Gastroesophageal sphincter (tissue), 4 donors: ENCODE measurements around the gene ZBTB7A. TPM values are rescaled to one million over a fixed set of nuclear protein-coding genes. Genes with fewer than 3 reads are reported as not detected.

ENCODE experiments used
- ATAC-seq: fragments of 150-250 bp; one replicate; pipeline ENCODE4 v1.9.1; 2016; ENCODE audit warnings: mild to moderate bottlenecking, moderate library complexity
- H3K27ac ChIP-seq, 4 donors: fragments of 200-600 bp; sonication (generic) in 3 of 4; 1 replicate in 3 of 4; 2 replicates in 1 of 4; pipeline ENCODE4 v1.5.1; 2016 to 2019
- H3K27me3 ChIP-seq: fragments of 200-600 bp; sonication (generic); one replicate; pipeline ENCODE4 v1.5.1; 2019
- H3K36me3 ChIP-seq, 2 donors: fragments of 200-600 bp; sonication (generic); one replicate each; pipeline ENCODE4 v1.5.1; 2019; ENCODE audit warnings: control low read depth in 1 of 2
- H3K4me1 ChIP-seq, 3 donors: fragments of 200-600 bp; sonication (generic); 1 replicate in 2 of 3; 2 replicates in 1 of 3; pipeline ENCODE4 v1.5.1; 2016 to 2019; ENCODE audit warnings: control low read depth in 2 of 3
- H3K4me3 ChIP-seq, 2 donors: fragments of 200-600 bp; sonication (generic); one replicate each; pipeline ENCODE4 v1.5.1; 2019; ENCODE audit warnings: mild to moderate bottlenecking in 1 of 2, moderate library complexity in 1 of 2
- H3K9me3 ChIP-seq, 3 donors: fragments of 200-600 bp; sonication (generic); one replicate each; pipeline ENCODE4 v1.5.1; 2017 to 2019; ENCODE audit warnings: control low read depth in 2 of 3
- CTCF ChIP-seq, 4 experiments: fragments of 200-600 bp in 2 of 4; fragments of 450-650 bp in 2 of 4; sonication (generic) in 1 of 4; IDR thresholded peaks; one replicate each; pipeline ENCODE4 v1.5.1; 2017 to 2019; ENCODE audit warnings: antibody characterized with exemption in 4 of 4, mild to moderate bottlenecking in 2 of 4, moderate library complexity in 2 of 4
- EP300 ChIP-seq: sonication (generic); formaldehyde crosslinking; IDR thresholded peaks from one replicate; pipeline ENCODE4 v1.6.1; 2017; ENCODE audit warnings: antibody characterized with exemption, mild to moderate bottlenecking
- POLR2A ChIP-seq, 2 donors: fragments of 450-650 bp; IDR thresholded peaks; one replicate each; pipeline ENCODE4 v1.6.1; 2017; ENCODE audit warnings: antibody characterized with exemption in 2 of 2, mild to moderate bottlenecking in 2 of 2, moderate library complexity in 1 of 2
- POLR2AphosphoS5 ChIP-seq: sonication (generic); formaldehyde crosslinking; IDR thresholded peaks from one replicate; pipeline ENCODE4 v1.6.1; 2017; ENCODE audit warnings: antibody characterized with exemption
- WGBS, 2 donors: methylation state at CpG; one replicate each; pipeline ENCODE4 v1.1.5; 2018; ENCODE audit warnings: low coverage in 1 of 2; 5-methylcytosine and 5-hydroxymethylcytosine counted together
- total RNA-seq, 4 donors: library from RNA; depleted of rRNA; stranded (reverse); fragments of >200 nt; gene quantifications; one replicate each; pipeline ENCODE4 v1.1.0, GENCODE V29; 2016

Gene ZBTB7A
- total RNA-seq, 4 donors from 2014 or later: 65.6 to 122 (median 82.4) TPM

- H3K4me3 ChIP-seq: no peak overlapping the region
- no peak for TF ChIP-seq POLR2AphosphoS5
- TF ChIP-seq CTCF (IDR thresholded peaks at IDR 0.05): no peak
- no peak for TF ChIP-seq POLR2A (IDR thresholded peaks at IDR 0.05)
- TF ChIP-seq EP300: no peak
- no peaks in the 10 kb centered on the region for H3K27me3 ChIP-seq
- ATAC-seq: no peak
- peaks cover under 1 to 87% (median 44%) of the 10 kb centered on the region in 3 donors for H3K4me1 ChIP-seq
- 92 to 98% methylated on average over 16 to 27 of the region's 91 CpGs for whole genome bisulfite sequencing, 2 donors
- H3K36me3 ChIP-seq: peaks cover 0 to 62% of the 10 kb centered on the region in 2 donors
- no peak overlapping the region for H3K27ac ChIP-seq
- H3K9me3 ChIP-seq: no peaks in the 10 kb centered on the region
These were observed 12.1 kb downstream of the ZBTB7A start for GRCh38 chr19:4054441-4055208.

GRCh38 chr19:4053423-4054324 lies 13.0 kb downstream of the ZBTB7A start:
- peak overlapping the region in 1 of 2 donors; percentile 15 for H3K4me3 ChIP-seq
- TF ChIP-seq EP300 (no peak), CTCF (IDR thresholded peaks at IDR 0.05) (no peak), POLR2AphosphoS5 (no peak), POLR2A (IDR thresholded peaks at IDR 0.05) (no peak)
- no peaks in the 10 kb centered on the region for H3K27me3 ChIP-seq
- H3K27ac ChIP-seq: peak overlapping the region in 1 of 4 donors; percentile 78
- H3K4me1 ChIP-seq: peaks cover 0 to 87% (median 39%) of the 10 kb centered on the region in 3 donors
- 75 to 81% methylated on average over 18 to 35 of the region's 82 CpGs for WGBS, 2 donors
- no peak for ATAC-seq
- peaks cover 0 to 68% of the 10 kb centered on the region in 2 donors for H3K36me3 ChIP-seq
- no peaks in the 10 kb centered on the region for H3K9me3 ChIP-seq

GRCh38 chr19:4052993-4053422 lies 13.7 kb downstream of the ZBTB7A start:
- Histone ChIP-seq H3K4me3 (peak overlapping the region in 1 of 2 donors; percentile 15), H3K36me3 (peaks cover 0 to 75% of the 10 kb centered on the region in 2 donors), H3K27me3 (no peaks in the 10 kb centered on the region), H3K27ac (peak overlapping the region in 3 of 4 donors; percentile 72 to 78 (median 75)), H3K4me1 (peaks cover 0 to 87% (median 35%) of the 10 kb centered on the region in 3 donors), H3K9me3 (no peaks in the 10 kb centered on the region)
- TF ChIP-seq POLR2AphosphoS5 (no peak), POLR2A (IDR thresholded peaks at IDR 0.05) (no peak), CTCF (IDR thresholded peaks at IDR 0.05) (no peak), EP300 (no peak)
- 28 to 30% methylated on average over 4 to 9 of the region's 13 CpGs for WGBS, 2 donors
- ATAC-seq: no peak

- peak; percentile 39 for ATAC-seq
- H3K4me1 ChIP-seq: peaks cover 0 to 84% (median 29%) of the 10 kb centered on the region in 3 donors
- no peaks in the 10 kb centered on the region for H3K27me3 ChIP-seq
- WGBS, 2 donors: 20 to 70% methylated on average over 1 to 2 of the region's 27 CpGs
- peaks cover 0 to 81% of the 10 kb centered on the region in 2 donors for H3K36me3 ChIP-seq
- peak overlapping the region in 1 of 2 donors; percentile 15 for H3K4me3 ChIP-seq
- no peaks in the 10 kb centered on the region for H3K9me3 ChIP-seq
- TF ChIP-seq POLR2A (IDR thresholded peaks at IDR 0.05) (no peak), CTCF (IDR thresholded peaks at IDR 0.05) (no peak), EP300 (no peak), POLR2AphosphoS5 (no peak)
- peak overlapping the region; percentile 0 to 78 (median 74) for H3K27ac ChIP-seq
These were observed 14.3 kb downstream of the ZBTB7A start for GRCh38 chr19:4052114-4052992.
